8988T (cell line): ENCODE measurements around the gene GALNT2.

Experiments used
- DNase-seq: peaks from one replicate; pipeline ENCODE4 v3.0.0; 2011

Gene GALNT2

GRCh38 chr1:230171356-230172015, 104.4 kb downstream of the GALNT2 start:
- DNase-seq, result no peak

DNA sequence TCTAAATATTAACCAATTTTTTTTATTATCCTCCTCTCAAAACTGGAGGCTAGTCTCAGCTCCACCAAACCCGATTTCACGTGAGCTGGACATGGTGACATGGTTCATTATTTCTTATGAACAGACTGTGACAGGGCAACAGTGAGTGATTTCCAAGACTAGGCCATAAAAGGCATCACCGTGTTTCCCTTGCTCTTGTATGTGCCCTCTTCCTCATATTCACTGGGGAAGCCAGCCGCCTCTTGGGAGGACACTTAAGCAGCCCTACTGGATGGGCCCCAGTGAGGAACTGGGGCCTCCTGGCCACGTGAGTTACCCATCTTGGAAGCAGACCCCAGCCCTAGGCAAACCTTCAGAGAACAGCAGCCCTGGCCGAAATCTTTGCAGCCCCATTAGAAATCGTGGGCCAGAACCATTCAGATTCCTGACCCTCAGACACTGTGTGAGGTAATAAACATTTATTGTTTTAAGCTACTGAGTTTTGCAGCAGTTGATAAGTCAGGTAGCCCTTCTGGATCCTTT, 105.0 kb downstream of the GALNT2 start:
- DNase-seq, result no peak

DNA sequence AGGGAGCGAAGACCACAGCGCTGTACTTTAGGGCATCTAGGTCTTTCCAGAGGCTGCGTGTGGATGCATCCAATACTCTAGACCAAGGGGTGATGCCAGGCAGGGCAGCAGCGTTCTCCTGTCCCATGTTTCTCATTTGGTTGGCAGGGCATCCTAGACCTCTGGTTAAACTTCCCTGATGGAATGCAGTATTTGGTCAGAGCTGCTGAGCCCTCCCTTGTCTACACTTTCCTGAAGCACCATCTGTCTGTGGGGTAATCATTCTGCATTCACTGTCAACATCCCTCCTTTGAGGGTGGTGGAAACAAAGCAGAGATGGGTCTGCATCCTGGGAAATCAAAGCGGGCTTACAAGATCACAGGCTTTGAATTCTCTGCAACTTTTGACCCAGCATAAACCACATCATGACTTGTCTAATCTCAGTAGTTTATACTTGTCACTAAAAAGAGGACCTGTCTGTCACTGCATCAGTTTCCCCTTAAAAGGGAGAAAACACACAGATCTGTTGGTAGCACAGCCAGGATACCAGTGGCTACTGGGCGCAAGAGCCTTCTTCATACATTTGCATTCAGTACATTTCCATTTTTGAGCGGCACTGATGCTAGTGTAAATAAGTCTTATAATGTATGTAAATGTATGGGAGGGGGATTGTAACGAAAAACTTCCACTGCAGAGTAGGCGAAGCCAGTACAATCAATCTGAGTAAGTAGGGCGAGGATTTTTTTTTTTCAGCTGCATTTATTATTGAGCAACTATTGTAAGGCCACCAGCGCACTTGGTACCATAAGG, 106.3 kb downstream of the GALNT2 start:
- DNase-seq, result no peak

DNA sequence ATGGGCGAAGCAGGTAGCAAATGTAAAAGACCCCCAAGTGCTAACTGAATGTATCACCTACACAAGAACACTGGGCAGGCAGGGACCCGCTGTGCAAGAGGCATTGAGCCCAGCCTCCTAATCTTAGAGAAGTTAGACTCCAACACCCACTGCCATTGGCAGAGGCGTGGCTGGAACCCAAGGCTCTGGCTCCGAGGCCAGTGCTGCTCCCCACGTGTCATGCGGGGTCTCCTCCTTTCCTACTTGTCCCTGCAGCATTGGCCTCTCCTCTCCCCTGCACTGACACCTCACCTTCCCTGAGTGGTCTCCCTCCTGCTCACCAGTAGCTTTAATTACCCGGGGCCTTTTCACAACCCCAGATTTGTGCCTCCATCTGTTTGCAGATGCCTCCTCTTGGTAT, 107.0 kb downstream of the GALNT2 start:
- no peak for DNase-seq

- no peak for DNase-seq
These were observed 107.6 kb downstream of the GALNT2 start for GRCh38 chr1:230174471-230175162.

- DNase-seq, result no peak
These were observed 108.2 kb downstream of the GALNT2 start for GRCh38 chr1:230175163-230175747.

GRCh38 chr1:230175839-230176238, 108.8 kb downstream of the GALNT2 start:
- DNase-seq, result no peak

DNA sequence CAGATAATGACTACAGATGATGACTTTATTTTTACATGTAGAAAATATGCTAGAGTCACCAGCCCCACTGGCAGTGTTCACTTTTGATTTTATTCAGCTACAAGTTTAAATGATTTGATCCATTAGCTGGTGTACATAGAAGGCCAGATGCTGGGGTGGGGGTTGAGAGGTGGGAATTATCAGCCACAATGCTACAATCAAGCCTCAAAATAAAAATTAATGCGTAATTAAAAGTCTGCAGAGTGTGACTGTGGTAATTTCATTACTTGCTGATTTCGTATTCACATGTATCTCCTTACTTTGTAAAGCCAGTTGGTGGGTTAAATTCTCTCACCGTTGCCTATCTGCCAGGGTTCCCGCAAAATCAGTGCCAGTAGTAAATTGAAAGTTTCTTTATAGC, 109.3 kb downstream of the GALNT2 start:
- DNase-seq, result no peak

GRCh38 chr1:230176871-230177411, 109.9 kb downstream of the GALNT2 start:
- no peak for DNase-seq

GRCh38 chr1:230179249-230179648, 112.2 kb downstream of the GALNT2 start:
- no peak for DNase-seq

DNA sequence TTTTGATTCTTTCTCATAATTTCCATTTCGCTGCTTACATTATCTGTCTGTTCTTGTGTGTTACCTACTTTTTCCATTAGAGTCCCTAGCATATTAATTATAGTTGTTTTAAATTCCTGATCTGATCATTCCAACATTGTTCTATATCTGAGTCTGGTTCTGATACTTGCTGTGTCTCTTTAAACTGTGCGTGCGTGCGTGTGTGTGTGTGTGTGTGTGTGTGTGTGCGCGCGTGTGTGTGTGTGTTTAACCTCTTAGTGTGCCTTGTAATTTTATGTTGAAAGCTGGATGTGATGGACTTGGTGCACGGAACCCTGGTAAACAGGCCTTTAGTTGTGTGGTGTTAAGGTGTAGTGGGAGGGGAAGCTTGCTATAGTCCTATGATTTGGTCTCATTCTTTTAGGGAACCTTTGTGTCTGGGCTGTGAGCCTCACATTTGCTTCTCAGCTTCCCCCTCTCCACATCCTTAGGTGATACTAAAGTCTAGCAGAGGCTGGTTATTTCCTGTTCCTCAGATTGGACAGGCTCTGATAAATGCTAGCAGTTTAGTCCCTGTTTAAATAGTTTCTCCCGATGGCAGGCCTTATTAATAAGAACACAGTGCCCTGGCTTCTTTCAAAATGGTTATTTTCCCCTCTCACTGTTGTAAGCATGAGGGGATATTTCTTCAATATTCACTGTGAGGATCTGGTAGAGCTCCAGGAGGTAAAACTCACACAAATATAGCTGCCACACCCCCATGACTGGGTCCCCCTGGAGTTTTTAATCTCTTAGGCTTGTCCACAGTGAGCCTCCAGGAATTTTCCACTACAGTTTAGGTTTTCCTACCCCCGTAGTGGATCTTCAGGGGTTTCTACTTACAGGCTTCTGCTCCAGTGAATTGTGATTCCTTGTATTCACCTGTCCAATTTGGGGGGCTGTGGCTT, 118.3 kb downstream of the GALNT2 start:
- DNase-seq, result no peak

- DNase-seq, result no peak
These were observed 119.2 kb downstream of the GALNT2 start for GRCh38 chr1:230186003-230186863.

- DNase-seq, result no peak
These were observed 119.8 kb downstream of the GALNT2 start for GRCh38 chr1:230186874-230187273.

GRCh38 chr1:230187290-230187689, 120.3 kb downstream of the GALNT2 start:
- no peak for DNase-seq

DNA sequence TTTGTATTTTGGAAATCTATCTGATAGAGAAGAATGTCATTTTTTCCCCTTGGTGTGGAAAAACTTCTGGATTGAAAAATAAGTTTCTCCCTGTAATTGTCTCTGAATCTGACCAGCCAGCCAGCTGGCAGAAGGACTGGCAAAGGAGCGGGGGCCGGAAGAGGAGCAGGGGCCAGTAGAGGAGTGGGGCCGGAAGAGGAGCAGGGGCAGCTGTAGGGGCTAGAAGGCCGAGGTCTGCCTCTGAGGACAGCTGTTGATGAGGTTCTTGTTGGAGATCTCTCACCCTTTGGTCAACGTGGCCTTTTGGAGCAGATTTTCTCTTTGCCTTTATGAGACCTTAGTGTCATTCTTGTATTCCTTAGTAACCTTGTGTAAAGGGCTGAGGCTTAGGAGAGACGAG, 121.8 kb downstream of the GALNT2 start:
- DNase-seq, result no peak

DNA sequence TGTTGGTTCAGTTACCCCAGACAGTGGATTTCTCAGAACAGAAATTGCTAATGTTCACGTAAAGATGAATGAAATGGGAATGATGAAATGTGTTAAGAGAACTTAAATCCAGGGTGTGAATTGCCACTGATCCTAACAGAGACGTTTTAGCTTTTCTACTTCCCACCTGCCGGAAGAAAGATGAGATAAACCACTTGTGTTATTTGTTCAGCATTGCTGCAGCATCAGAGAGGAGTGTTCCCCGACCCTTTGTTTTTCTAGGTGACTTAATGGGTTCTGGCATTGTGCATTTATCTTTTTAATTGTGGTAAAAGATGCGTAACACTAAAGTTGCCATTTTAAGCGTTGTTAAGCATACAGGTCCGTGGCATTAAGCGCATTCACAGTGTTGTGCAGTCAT, 122.3 kb downstream of the GALNT2 start:
- DNase-seq, result no peak

GRCh38 chr1:230189824-230190223, 122.8 kb downstream of the GALNT2 start:
- DNase-seq, result no peak

DNA sequence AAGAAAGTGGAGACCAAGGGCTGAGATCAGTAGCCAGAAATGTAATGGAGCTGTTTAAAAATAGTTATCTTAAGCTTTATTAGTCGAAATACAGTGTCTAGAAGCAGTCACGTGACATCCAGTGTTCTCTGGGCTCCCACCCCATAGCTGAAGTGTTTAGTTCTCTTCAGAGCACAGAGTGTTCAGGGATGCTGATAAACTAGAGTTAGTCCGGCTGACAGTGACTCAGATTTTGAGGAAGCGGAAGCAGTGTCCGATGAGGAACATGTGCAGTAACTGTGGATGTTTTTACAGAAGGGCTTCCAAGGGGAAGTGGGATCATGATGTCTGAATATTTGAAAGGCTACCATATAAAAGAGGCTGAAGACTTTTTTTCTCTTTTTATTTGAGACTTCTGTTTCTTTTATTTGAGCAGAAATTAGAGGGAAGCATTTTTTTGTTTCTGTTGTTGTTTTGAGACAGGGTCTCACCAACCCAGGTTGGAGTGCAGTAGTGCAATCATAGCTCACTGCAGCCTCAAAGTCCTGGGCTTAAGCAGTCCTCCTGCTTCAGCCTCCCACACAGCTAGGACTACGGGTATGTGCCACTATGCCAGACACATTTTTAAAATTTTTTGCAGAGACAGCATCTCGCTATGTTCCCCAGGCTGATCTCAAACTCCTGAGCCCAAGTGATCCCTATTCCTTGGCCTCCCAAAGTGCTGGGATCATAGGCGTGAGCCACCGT, 124.2 kb downstream of the GALNT2 start:
- DNase-seq, result no peak

DNA sequence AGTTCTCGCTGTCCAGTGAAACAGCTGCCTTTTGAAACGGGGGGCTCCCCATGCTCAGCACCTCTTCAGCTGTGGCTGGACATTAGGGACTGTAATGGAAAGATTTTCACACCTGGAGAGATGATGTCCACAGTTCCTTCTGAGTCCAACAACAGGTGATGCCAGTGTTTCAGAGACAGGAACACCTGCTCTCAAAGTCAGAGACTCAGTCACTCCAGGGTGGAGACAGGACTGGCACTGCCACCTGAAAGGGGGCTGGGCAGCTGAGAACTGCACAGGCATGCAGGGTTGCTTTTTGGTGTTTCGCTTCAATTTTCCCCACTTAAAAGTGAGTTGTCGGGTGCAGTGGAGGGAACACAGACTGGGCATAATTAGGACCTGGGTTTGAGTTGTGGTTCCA, 124.8 kb downstream of the GALNT2 start:
- no peak for DNase-seq

GRCh38 chr1:230194525-230194924, 127.5 kb downstream of the GALNT2 start:
- DNase-seq, result no peak
